Panc1 (cell line): Measurements from ENCODE around the gene DUSP21. TPM values are rescaled to one million over a fixed set of nuclear protein-coding genes. Genes with fewer than 3 reads are reported as not detected.
"Not testable (repeated sequence)": the region's sequence is repeated elsewhere in the genome, so short reads cannot be mapped to it uniquely, and the experiment has no call there.

Experiments
- ATAC-seq: fragments of 200-7000 bp; cut with Tn5 transposase; 2 replicates; pipeline ENCODE4 v1.9.1; 2020; ENCODE audit warnings: mild to moderate bottlenecking, moderate library complexity
- BruUV-seq: library from RNA; stranded (reverse); fragments of 400-500 nt; replicated peaks from 2 replicates; lab custom pipeline; 2021; lab: Mats Ljungman, UMichigan
- CTCF ChIA-PET: fragments of 300-600 bp; sonication (Branson Sonifier 250); formaldehyde crosslinking; loops from one replicate; lab custom pipeline; 2022; ENCODE audit warnings: antibody characterized with exemption; lab: Charles Lee
- POLR2A ChIA-PET: fragments of 300-600 bp; sonication (Branson Sonifier 250); formaldehyde crosslinking; loops from one replicate; lab custom pipeline; 2022; ENCODE audit warnings: antibody characterized with exemption; lab: Charles Lee
- DNase-seq: peaks from one replicate; pipeline ENCODE4 v3.0.0-alpha.2; 2010; ENCODE audit warnings: low read depth, low spot score
- H3K27ac ChIP-seq: 2 replicates; pipeline ENCODE4 v1.5.1; 2011; ENCODE audit warnings: mild to moderate bottlenecking, low read length, inconsistent platforms
- H3K27me3 ChIP-seq: fragments of 200-500 bp; sonication (Bioruptor generic); 2 replicates; pipeline ENCODE4 v1.6.0; 2014; ENCODE audit warnings: low read length, inconsistent platforms; ENCODE audit not compliant: control insufficient read depth, insufficient read depth
- H3K36me3 ChIP-seq: fragments of 200-500 bp; sonication (Bioruptor generic); 2 replicates; pipeline ENCODE4 v1.5.1; 2014; ENCODE audit warnings: inconsistent platforms, mild to moderate bottlenecking, low read length, moderate library complexity; ENCODE audit not compliant: control insufficient read depth, insufficient read depth
- H3K4me1 ChIP-seq: 2 replicates; pipeline ENCODE4 v1.5.1; 2011; ENCODE audit warnings: inconsistent platforms, mild to moderate bottlenecking, low read length, moderate library complexity; ENCODE audit not compliant: control insufficient read depth, insufficient read depth
- H3K4me3 ChIP-seq, 2 experiments: 2 replicates each; pipeline ENCODE4 v1.5.1; 2011 to 2012; ENCODE audit warnings: low read depth in 2 of 2, low read length in 2 of 2, mild to moderate bottlenecking in 2 of 2, inconsistent platforms in 1 of 2, moderate library complexity in 1 of 2
- H3K9me3 ChIP-seq: fragments of 200-500 bp; sonication (Bioruptor generic); 2 replicates; pipeline ENCODE4 v1.5.1; 2014; ENCODE audit warnings: low read depth, mild to moderate bottlenecking, inconsistent platforms, low read length, moderate library complexity; ENCODE audit not compliant: control insufficient read depth, insufficient read depth
- POLR2AphosphoS5 ChIP-seq: IDR thresholded peaks from 2 replicates; pipeline ENCODE4 v1.6.1; 2012; ENCODE audit warnings: mild to moderate bottlenecking, low read depth, low read length, moderate library complexity
- SIN3A ChIP-seq: IDR thresholded peaks from 2 replicates; pipeline ENCODE4 v1.6.1; 2012; ENCODE audit warnings: low read depth, mild to moderate bottlenecking, low read length, moderate library complexity, borderline replicate concordance; ENCODE audit not compliant: insufficient read depth
- TCF7L2 ChIP-seq: IDR thresholded peaks from 2 replicates; pipeline ENCODE4 v1.6.1; 2011; ENCODE audit warnings: mild to moderate bottlenecking, low read depth, low read length, inconsistent platforms
- in situ Hi-C: cut with HindIII; loops from 2 replicates; pipeline ENCODE4 v1.10.0; 2016; ENCODE audit warnings: low sequenced_read_pairs, low pct_unique_long_range_greater_than_20kb
- intact Hi-C: fragments of 100-400 bp; cut with micrococcal nuclease; formaldehyde crosslinking; loops from one replicate; pipeline ENCODE4 v1.10.0; 2022; ENCODE audit not compliant: unreplicated experiment
- total RNA-seq: library from RNA; stranded (reverse); gene quantifications from one replicate; pipeline ENCODE4 v1.2.1, GENCODE V29; 2021; ENCODE audit not compliant: unreplicated experiment
- TF ChIP-seq, protein P1 (sequence below), 2 experiments: IDR thresholded peaks; 2 replicates each; pipeline ENCODE4 v1.6.1; 2011 to 2012; ENCODE audit warnings: low read depth in 2 of 2, control low read depth in 1 of 2, low read length in 1 of 2, mild to moderate bottlenecking in 1 of 2, moderate library complexity in 1 of 2; ENCODE audit not compliant: insufficient read depth in 1 of 2
- TF ChIP-seq, protein P2 (sequence below): fragments of 450-650 bp; IDR thresholded peaks from 2 replicates; pipeline ENCODE4 v1.5.1; 2017; ENCODE audit warnings: mild to moderate bottlenecking

DUSP21 gene
- total RNA-seq, 1 experiment from 2014 or later: not detected

DNA sequence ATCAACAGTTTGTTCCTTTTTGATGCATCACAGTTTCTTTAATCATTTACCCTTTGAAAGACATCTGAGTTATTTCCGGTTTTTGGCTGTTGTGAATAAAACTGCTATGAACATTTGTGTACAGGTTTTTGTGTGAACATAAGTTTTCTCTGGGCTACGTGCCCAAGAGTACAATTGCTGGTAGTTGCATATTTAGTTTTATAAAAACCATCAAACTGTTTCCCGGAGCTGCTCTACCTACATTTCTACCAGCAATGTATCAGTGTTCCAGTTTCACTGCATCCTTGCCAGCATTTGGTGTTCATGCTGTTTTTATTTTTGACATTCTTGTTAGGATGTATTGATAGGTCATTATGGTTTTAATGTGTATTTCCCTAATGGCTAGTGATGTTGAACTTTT lies 46.4 kb downstream of the DUSP21 start:
- DNase-seq (no peak), ATAC-seq (no peak)
- ChIA-PET CTCF (no interaction called here), POLR2A (no interaction called here)
- in situ Hi-C loops (no loop called here), intact Hi-C loops (no loop called here)
- TF ChIP-seq POLR2AphosphoS5 (no peak), TCF7L2 (no peak), SIN3A (no peak)
- TF ChIP-seq, protein P1, sequence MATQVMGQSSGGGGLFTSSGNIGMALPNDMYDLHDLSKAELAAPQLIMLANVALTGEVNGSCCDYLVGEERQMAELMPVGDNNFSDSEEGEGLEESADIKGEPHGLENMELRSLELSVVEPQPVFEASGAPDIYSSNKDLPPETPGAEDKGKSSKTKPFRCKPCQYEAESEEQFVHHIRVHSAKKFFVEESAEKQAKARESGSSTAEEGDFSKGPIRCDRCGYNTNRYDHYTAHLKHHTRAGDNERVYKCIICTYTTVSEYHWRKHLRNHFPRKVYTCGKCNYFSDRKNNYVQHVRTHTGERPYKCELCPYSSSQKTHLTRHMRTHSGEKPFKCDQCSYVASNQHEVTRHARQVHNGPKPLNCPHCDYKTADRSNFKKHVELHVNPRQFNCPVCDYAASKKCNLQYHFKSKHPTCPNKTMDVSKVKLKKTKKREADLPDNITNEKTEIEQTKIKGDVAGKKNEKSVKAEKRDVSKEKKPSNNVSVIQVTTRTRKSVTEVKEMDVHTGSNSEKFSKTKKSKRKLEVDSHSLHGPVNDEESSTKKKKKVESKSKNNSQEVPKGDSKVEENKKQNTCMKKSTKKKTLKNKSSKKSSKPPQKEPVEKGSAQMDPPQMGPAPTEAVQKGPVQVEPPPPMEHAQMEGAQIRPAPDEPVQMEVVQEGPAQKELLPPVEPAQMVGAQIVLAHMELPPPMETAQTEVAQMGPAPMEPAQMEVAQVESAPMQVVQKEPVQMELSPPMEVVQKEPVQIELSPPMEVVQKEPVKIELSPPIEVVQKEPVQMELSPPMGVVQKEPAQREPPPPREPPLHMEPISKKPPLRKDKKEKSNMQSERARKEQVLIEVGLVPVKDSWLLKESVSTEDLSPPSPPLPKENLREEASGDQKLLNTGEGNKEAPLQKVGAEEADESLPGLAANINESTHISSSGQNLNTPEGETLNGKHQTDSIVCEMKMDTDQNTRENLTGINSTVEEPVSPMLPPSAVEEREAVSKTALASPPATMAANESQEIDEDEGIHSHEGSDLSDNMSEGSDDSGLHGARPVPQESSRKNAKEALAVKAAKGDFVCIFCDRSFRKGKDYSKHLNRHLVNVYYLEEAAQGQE (IDR thresholded peaks at IDR 0.05; ENCODE audit: insufficient read depth in 1 of 2, low read depth in 2 of 2, low read length in 1 of 2): no peak
- TF ChIP-seq, protein P2, sequence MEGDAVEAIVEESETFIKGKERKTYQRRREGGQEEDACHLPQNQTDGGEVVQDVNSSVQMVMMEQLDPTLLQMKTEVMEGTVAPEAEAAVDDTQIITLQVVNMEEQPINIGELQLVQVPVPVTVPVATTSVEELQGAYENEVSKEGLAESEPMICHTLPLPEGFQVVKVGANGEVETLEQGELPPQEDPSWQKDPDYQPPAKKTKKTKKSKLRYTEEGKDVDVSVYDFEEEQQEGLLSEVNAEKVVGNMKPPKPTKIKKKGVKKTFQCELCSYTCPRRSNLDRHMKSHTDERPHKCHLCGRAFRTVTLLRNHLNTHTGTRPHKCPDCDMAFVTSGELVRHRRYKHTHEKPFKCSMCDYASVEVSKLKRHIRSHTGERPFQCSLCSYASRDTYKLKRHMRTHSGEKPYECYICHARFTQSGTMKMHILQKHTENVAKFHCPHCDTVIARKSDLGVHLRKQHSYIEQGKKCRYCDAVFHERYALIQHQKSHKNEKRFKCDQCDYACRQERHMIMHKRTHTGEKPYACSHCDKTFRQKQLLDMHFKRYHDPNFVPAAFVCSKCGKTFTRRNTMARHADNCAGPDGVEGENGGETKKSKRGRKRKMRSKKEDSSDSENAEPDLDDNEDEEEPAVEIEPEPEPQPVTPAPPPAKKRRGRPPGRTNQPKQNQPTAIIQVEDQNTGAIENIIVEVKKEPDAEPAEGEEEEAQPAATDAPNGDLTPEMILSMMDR: no peak
- no peaks in the 10 kb centered on the region for H3K36me3 ChIP-seq
- no peaks in the 10 kb centered on the region for H3K9me3 ChIP-seq
- no TSS peak for BruUV-seq
- no peaks in the 10 kb centered on the region for H3K4me1 ChIP-seq
- no peaks in the 10 kb centered on the region for H3K27me3 ChIP-seq
- no peak overlapping the region for H3K27ac ChIP-seq
- no peak overlapping the region for H3K4me3 ChIP-seq

DNA sequence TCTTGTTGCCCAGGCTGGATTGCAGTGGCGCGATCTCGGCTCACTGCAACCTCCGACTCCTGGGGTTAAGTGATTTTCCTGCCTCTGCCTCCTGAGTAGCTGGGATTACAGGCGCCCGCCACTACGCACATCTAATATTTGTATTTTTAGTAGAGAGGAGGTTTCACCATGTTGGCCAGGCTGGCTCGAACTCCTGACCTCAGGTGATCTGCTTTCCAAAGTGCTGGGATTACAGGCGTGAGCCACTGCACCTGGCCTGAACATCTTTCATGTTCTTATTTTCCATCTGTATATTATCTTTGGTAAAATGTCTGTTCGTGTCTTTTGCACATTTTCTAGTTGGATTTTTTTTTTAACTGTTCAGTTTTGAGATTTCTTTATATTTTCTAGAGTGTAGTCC lies 46.9 kb downstream of the DUSP21 start:
- H3K36me3 ChIP-seq, CTCF ChIA-PET, H3K9me3 ChIP-seq, H3K27me3 ChIP-seq, in situ Hi-C loops, ATAC-seq, BruUV-seq, DNase-seq, intact Hi-C loops, H3K27ac ChIP-seq, H3K4me3 ChIP-seq, H3K4me1 ChIP-seq, POLR2A ChIA-PET: not testable (repeated sequence)

DNA sequence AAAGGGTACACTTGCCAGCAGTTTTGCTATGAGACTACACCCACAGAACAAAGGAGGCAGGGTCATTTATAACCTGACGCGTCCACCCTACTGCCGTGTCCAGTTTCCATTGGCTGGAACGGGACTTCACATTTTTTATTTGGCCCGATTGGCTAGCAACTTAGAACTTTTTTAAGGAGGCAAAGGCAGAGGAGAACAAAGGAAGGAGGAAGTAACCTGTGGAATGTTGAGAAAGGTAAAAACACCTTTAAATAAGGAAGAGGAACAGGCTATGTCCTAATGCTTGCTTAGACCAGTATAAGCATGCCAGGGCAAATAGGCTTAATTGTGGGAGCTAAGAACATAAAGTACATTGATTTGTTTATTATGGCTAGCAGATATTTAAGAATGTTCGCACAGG lies 47.8 kb downstream of the DUSP21 start:
- Histone ChIP-seq H3K4me3 (no peak overlapping the region), H3K27ac (no peak overlapping the region), H3K9me3 (no peaks in the 10 kb centered on the region), H3K4me1 (no peaks in the 10 kb centered on the region), H3K27me3 (no peaks in the 10 kb centered on the region), H3K36me3 (no peaks in the 10 kb centered on the region)
- intact Hi-C loops: no loop called here
- TF ChIP-seq SIN3A (no peak), POLR2AphosphoS5 (no peak), TCF7L2 (no peak)
- TF ChIP-seq, protein P1 (IDR thresholded peaks at IDR 0.05; ENCODE audit: insufficient read depth in 1 of 2, low read depth in 2 of 2, low read length in 1 of 2): no peak
- TF ChIP-seq, protein P2: no peak
- in situ Hi-C loops: no loop called here
- DNase-seq (no peak), ATAC-seq (no peak)
- ChIA-PET POLR2A (interaction anchor here (0.7 kb wide), 1 partner anchor 10 kb away, joined by 3 read pairs; no protein-coding TSS in a partner anchor), CTCF (no interaction called here)
- TSS peak; percentile 15 for BruUV-seq
